ENCODE data around the gene KLHL8.
A peak's percentile ranks its signal among the peaks of the same experiment; 100 is the strongest.

DNA sequence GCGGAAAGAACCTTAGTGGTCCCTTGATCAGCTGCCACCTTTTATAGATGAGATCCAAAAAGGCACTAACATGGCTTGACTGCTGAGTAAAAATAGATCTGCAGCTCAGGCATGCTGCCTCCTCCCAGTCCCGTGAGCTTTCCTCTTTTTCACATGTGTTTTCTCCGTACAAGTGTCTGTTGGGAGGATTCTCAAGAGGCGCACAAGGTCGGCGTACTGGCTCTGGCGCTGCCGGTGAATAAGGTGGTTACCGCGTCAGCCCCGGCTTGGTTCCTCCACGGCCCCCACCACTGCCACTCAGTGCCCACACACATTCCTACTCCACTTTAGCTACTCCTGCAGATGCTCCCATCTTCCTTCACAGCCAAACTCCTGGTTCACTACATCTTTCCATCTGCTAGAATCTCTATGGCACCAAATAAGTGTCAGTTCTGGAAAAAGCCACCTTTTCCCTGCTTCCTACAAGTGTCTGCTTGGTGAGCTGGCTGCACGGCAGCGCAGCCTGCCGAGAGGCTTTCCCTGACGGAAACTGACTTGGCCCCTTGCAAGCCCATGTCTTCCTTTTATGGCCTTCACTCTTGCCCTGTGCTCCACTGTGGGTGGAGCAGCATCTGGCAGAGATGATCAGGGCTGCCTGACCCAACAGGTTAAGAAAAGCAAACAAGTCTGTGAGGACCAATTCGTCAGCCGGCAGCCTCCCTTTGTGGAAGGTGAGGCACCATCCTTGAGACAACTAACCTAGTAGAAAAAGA, 99.8 kb downstream of the KLHL8 start:
- TF ChIP-seq, protein P1, sequence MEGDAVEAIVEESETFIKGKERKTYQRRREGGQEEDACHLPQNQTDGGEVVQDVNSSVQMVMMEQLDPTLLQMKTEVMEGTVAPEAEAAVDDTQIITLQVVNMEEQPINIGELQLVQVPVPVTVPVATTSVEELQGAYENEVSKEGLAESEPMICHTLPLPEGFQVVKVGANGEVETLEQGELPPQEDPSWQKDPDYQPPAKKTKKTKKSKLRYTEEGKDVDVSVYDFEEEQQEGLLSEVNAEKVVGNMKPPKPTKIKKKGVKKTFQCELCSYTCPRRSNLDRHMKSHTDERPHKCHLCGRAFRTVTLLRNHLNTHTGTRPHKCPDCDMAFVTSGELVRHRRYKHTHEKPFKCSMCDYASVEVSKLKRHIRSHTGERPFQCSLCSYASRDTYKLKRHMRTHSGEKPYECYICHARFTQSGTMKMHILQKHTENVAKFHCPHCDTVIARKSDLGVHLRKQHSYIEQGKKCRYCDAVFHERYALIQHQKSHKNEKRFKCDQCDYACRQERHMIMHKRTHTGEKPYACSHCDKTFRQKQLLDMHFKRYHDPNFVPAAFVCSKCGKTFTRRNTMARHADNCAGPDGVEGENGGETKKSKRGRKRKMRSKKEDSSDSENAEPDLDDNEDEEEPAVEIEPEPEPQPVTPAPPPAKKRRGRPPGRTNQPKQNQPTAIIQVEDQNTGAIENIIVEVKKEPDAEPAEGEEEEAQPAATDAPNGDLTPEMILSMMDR (IDR thresholded peaks at IDR 0.05): no peak
- TF ChIP-seq POLR2A (IDR thresholded peaks at IDR 0.05): no peak
- peak in 1 of 2 donors; percentile 61 for TF ChIP-seq EP300 (IDR thresholded peaks at IDR 0.05)
